ENCODE data around the gene WDR33.

WDR33 gene

DNA sequence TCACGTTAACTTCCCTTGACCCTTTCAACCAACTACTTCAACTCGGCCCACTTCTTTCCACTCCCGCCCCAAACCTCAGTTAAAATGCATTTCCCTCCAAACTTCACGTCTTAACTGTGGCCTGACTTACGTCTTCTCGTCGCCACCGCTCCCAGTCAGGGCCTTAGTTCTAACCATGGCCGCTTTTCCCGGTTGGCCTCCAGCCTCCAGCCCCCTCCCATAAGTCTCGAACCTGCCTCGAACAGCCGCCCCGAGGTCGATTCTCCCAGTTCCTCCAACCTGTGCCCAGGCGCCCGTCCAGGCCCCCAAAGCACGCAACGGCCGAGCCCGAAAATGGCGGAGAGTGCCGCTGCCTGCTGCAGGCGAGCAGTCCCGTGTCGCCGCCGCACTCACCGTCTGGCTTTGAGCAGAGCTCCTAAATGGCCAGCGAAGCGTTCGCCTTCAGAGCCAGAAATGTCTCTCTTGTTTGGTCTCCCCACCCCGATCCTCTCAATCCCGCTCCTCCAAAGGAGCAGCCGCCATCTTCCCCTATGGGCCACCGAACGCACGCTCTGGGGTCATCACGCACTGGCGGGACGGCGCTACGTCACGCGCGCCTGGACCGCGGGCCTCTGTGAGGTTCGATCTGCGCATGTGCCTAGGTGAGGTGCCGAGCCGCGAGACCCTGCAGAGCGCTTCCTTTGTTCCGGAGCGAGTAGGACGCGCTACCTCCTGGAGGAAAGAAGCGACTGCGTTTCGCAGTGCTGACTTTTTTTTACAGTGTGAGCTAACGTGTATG is at the start of gene WDR33:
WDR33 (minus strand) TSS at position 553 of the 778 bp plus-strand sequence. CDS start 40,190 bp downstream, outside the sequence.
- H3K27ac ChIP-seq, result peak within 1 kb of the TSS; percentile 88
- TF ChIP-seq, protein P1, sequence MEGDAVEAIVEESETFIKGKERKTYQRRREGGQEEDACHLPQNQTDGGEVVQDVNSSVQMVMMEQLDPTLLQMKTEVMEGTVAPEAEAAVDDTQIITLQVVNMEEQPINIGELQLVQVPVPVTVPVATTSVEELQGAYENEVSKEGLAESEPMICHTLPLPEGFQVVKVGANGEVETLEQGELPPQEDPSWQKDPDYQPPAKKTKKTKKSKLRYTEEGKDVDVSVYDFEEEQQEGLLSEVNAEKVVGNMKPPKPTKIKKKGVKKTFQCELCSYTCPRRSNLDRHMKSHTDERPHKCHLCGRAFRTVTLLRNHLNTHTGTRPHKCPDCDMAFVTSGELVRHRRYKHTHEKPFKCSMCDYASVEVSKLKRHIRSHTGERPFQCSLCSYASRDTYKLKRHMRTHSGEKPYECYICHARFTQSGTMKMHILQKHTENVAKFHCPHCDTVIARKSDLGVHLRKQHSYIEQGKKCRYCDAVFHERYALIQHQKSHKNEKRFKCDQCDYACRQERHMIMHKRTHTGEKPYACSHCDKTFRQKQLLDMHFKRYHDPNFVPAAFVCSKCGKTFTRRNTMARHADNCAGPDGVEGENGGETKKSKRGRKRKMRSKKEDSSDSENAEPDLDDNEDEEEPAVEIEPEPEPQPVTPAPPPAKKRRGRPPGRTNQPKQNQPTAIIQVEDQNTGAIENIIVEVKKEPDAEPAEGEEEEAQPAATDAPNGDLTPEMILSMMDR (conservative IDR thresholded peaks at IDR 0.05), result no peak
- TF ChIP-seq ZFX (IDR thresholded peaks at IDR 0.05), result peak; percentile 84

DNA sequence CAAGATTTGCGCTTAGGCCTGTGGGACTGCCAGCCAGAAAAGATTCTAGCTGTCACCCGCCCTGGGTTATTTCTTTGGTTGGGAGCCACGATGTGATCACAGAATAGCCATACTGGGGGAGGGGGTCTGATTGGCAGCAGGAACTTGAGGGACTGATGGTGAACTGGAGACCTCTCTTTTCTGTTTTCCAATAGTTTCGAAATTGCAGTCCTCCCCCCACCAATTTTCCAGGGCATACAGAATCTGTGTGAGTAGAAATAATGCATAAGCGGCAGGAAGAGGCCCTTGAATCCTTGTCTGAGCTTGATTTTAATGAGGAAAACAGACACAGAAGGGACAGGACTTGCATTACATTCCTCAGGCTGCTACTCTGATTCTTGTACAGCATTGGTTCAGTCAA is 49.2 kb upstream of the WDR33 start:
- peak overlapping the region; percentile 24; the same call in 1 of the 2 replicates for H3K27ac ChIP-seq
- TF ChIP-seq ZFX (IDR thresholded peaks at IDR 0.05), result no peak
- TF ChIP-seq, protein P1 (conservative IDR thresholded peaks at IDR 0.05), result no peak

DNA sequence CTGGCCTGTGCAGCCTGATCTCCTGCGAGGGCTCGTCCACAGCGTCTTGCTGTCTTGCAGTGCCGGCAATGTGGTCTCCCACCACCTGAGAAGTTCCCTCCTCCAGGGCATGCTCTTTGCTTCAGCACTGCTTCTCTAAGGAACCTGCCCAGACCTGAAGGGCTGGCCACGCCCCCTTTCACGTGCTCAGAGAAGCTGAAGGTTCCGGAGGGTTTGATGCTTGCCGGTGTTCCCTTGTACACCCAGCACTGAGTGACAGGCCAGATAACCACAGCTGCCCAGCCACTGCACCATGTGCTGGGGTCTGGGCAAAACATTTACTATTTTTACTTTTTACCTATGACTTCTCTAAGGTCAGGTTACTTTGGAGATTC is 48.7 kb upstream of the WDR33 start:
- no peak for TF ChIP-seq ZFX (IDR thresholded peaks at IDR 0.05)
- TF ChIP-seq, protein P1 (conservative IDR thresholded peaks at IDR 0.05), result no peak
- peak overlapping the region; percentile 24; the same call in 1 of the 2 replicates for H3K27ac ChIP-seq

DNA sequence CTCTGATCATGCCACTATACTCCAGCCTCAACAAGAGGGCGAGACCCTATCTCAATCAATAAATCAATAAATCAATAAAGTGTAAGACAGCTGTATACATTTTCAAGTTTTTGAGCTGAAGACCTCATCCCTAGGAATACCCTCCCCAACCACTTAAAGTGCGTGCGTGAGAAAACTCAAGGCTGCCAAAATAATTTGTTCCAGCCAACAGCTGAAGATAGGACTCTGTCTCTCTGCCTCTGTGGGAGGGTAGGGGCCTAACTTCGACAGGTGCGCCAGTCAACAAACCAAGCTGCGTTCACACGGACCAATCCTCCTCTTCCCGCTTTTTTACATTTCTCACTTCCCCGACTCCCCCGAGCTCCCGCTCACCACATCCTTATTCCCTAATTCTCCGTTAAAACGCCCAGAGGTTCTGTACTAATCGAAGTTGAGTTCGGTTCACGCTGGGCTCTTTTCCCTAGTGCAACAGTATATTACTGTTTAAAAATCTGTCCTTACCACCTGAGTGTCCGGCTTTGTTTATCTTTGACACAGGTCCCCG is 46.4 kb upstream of the WDR33 start:
- TF ChIP-seq, protein P1 (conservative IDR thresholded peaks at IDR 0.05), result no peak
- TF ChIP-seq ZFX (IDR thresholded peaks at IDR 0.05), result no peak
- H3K27ac ChIP-seq, result peak overlapping the region; percentile 83

DNA sequence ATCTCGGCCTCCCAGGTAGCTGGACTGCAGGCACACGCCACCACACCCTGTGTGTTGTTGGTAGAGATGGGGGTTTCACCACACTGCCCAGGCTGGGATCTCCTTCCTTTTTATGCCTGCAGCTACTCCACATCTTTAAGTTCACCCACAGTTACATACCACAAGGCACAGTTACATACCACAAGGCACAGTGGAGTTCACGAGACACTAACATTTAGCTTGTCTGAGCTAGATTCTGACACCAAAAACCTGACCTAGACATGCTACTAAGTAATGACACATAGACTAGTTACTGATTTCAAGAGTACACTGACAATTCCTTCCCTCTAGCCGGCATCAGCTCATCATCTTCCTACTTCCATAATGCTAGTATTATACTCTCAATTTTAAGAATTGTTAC is 42.7 kb upstream of the WDR33 start:
- no peak overlapping the region for H3K27ac ChIP-seq
- no peak for TF ChIP-seq ZFX (IDR thresholded peaks at IDR 0.05)
- TF ChIP-seq, protein P1 (conservative IDR thresholded peaks at IDR 0.05), result no peak

DNA sequence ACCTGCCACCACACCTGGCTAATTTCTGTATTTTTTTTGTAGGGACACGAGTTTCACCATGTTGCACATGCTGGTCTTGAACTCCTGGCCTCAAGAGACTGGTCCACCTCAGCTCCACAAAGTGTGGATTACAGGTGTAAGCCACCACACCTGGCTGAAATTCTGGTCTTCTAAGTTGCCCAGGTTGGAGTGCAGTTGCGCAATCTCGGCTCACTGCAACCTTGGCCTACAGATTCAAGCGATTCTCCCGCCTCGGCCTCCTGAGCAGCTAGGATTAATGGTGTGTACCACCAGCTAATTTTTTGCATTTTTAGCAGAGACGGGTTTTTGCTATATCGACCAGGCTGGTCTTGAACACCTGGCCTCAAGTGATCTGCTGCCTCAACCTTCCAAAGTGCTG is 41.4 kb upstream of the WDR33 start:
- no peak for TF ChIP-seq ZFX (IDR thresholded peaks at IDR 0.05)
- TF ChIP-seq, protein P1 (conservative IDR thresholded peaks at IDR 0.05), result no peak
- H3K27ac ChIP-seq, result no peak overlapping the region

DNA sequence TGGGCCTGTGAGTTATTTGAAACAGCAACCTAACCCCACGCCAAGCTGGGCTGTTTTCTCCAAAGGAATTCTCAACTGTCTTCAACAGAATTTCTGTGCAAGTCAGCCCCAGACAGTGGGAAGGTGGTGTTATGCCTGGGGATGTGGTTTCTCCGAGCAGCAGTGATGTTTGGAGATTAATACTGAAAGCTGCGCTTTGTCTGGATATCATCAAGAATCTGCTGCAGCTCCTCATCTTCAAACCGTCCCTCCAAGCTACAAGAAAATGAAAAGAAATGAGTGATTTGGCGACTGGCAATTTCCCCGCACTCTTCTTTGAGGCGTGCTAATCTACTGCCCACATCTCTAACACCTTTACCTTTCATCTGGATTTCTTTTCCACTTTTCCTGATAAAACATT is 37.0 kb upstream of the WDR33 start:
- TF ChIP-seq, protein P1 (conservative IDR thresholded peaks at IDR 0.05), result no peak
- TF ChIP-seq ZFX (IDR thresholded peaks at IDR 0.05), result no peak
- H3K27ac ChIP-seq, result no peak overlapping the region
